Activated CD4-positive, CD25-positive, alpha-beta regulatory T cell (primary cell): ENCODE data around the gene KRTAP4-2.
"Not testable (repeated sequence)": the region's sequence is repeated elsewhere in the genome, so short reads cannot be mapped to it uniquely, and the experiment has no call there.

ENCODE experiments used
- DNase-seq, 4 experiments: peaks; one replicate each; lab custom pipeline; 2025; lab: John Stamatoyannopoulos, UW

The KRTAP4-2 gene

DNA sequence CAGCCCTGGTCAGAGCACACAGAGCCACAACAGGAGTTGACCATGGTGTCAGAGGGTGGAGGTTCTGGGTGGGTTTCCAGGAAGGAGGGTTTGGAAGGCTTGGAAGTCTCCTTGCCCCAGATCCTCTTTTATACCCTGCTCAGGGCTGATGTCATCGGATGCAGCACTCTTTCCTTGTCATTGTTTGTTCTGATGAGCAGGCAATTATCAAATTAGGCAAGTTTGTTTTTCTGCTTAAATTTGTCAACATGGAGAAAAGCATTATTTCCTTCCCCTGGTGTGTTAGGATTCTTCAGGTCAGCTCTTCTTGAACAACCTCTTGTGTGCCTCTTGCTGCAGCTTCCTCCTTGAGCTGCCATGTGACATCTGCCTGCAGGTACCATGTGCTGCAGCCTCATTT, 17.4 kb downstream of the KRTAP4-2 start, which contains the start of gene KRTAP4-4:
Gene KRTAP4-4 (minus strand): TSS at position 101 of the 400 bp plus-strand sequence. CDS start 57 bp downstream, at position 44.
- DNase-seq, result no peak

DNA sequence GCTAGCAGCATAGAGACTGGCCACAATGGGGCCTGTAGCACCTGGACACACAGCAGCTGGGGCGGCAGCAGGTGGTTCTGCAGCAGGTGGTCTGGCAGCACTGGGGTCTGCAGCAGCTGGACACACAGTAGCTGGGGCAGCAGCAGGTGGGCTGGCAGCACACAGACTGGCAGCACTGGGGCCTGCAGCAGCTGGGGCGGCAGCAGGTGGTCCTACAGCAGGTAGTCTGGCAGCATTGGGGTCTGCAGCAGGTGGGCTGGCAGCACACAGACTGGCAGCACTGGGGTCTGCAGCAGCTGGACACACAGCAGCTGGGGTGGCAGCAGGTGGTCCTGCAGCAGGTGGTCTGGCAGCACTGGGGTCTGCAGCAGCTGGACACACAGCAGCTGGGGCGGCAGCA, 17.8 kb downstream of the KRTAP4-2 start:
- not testable (repeated sequence) for DNase-seq

DNA sequence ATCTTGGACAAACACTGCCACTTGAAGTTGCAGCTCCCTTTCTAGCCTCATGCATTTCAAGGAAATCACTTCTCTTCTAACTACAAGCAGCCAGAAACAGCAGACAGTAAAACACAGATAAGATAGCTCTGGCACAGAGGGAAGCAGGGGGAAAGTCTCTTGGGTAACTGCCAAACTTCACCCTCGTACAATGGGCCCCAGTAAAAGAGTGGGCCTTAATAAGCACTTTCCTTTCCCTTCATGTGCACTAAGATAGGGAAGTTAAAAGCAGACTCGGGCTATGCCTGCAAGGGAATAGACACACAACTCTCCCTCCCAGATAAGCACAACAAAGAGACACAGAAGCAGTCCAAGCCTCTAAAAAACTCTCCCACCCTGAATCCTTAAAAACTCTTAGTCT, 24.2 kb downstream of the KRTAP4-2 start:
- no peak for DNase-seq

DNA sequence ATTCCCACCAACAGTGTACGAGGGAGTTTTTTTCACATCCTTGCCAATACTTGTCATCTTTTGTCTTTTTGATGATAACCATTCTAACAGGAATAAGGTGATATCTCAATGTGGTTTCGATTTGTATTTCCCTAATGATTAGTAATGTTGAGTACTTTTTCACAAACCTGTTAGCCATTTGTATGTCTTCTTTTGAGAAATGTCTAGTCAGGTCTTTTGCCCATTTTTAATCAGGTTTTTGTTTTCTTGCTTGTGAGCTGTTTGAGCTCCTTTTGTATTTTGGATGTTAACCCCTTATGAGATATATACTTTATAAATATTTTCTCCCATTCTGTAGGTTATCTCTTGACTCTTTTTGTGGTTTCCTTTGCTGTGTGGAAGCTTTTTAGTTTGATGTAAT, 26.5 kb downstream of the KRTAP4-2 start:
- DNase-seq, result no peak

DNA sequence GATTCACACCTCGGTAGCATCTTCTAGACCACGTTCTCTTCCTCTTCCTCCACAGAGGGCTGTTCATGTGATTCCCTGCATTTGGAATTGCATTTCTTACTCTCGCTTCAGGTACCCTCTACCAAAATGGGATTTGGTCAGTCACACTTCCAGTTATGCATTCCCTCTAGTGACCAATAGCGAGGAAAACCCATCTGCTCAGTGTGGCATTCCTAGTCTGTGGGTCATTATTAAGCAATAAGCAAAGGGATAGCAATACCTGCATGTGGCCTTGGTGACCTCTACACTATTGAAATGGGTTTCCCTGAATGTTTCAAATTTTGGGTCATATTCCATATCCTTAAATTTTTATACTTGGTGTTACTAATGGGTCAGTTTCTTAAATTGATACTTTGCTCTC, 28.0 kb downstream of the KRTAP4-2 start:
- DNase-seq, result no peak

DNA sequence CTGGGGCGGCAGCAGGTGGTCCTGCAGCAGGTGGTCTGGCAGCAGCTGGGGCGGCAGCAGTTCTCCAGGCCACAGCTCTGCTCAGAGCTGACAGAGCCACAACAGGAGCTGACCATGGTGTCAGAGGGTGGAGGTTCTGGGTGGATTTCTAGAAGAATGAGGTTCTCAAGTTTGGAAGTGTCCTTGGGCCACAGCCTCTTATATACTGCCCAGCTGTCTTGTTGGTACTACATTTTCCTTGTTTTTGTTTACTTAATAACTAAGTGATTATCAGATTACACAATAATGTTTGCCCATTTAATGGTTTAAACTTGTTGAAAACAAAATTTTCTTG, 28.4 kb downstream of the KRTAP4-2 start, which contains the start of gene KRTAP4-5:
Gene KRTAP4-5 (minus strand): TSS at position 174 of the 334 bp plus-strand sequence. CDS start 58 bp downstream, at position 116.
- no peak for DNase-seq

DNA sequence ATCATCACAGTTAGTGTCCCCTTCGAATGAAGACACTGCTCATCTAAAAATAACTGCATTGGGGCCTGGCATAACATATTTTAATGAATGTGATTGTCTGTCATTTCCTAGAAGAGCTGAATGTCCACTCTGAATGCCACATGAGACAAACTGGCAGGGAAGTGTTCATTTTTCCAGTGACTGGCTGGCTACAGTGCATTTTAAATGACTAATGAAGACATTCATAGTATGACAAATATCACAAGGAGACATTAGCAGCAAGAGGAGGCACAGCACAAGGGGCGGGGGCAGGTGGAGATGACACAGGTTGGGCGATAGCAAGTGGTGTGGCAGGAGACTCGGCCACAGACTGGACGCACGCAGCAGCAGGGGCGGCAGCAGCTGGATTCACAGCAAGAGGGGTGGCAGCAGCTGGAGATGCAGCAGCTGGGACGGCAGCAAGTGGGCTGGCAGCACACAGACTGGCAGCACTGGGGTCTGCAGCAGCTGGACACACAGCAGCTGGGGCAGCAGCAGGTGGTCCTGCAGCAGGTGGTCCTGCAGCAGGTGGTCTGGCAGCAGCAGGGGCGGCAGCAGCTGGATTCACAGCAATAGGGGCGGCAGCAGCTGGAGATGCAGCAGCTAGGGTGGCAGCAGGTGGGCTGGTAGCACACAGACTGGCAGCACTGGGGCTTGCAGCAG, 28.9 kb downstream of the KRTAP4-2 start:
- DNase-seq, result not testable (repeated sequence)

DNA sequence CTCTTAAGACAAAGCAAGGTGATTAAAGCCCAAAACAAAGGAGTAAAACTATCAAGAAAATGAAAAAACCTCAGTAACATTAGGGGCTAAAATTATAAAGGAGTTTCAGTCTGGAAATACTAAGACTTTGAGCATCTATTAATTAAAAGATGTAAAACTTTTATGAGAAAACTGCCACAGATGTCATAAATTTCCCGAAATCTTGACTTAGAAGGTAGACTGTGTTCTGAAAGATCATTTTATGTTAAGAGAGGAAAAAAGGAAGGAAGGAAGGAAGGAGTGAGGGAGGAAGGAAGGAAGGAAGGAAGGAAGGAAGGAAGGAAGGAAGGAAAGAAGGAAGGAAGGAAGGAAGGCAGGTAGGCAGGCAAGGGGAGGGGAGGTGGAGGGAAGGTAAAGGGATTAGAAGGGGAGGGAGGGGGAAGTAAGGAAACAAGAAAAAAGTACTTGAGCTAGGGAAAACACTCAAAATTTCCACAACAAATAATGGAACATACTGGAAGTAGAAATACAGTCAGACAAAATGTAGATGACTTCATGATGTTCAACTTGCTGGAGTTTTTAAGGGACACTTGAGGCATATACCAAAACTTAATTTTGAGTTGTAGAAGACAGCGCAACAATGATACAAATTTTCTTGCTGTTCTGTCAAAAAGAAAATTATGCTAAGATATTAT, 30.4 kb downstream of the KRTAP4-2 start:
- no peak for DNase-seq

DNA sequence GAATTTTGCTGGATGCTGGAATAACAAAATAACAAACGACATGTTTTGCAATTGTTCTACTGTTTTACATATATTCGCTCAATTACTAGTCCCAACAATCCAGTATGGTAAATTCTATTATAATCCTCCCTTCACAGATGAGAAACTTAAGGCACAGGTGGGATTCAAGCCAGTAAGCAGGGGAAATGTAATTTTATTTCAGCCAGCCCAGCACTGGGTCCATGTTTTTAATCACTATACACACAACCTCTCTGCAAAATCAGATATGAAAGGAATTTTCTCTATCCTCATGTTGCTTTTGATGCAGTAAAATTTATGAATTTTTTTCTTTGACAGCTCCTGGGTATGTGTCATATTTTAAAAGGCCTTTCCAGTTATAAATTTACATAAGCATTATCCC, 32.8 kb downstream of the KRTAP4-2 start:
- no peak for DNase-seq

DNA sequence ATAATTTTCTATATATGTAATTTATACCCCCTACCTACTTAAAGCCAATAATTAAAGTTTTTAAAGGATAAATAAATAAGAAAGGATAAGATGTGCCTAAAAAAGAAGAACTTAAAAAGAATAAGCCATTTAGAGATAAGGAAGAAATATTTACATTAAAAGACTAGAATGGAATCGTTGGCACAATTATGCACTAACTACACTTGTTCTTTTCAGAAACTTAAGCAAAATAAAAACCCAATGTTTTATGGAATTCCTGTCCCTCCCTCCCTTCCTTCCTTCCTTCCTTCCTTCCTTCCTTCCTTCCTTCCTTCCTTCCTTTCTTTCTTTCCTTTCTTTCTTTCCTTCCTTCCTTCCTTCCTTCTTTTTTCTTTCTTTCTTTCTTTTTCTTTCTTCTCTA, 33.2 kb downstream of the KRTAP4-2 start:
- DNase-seq, result no peak

DNA sequence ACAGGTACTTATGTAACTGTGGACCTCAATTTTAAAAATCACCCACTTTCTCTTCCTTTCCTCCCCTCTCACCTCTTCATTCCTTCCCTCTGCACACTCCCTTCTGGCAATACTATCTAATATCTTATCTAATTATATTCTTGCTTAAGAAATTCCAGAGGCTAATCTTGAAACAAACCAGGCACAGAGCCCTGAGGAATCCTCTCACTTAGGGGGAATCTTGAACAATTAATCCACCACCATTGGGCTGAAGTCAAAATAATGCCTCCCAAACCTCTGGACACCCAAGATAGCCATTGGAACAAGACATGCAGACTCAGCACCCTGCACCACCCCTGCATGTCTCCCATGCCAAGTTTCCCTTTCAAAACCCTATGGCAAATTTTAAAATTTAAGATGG, 36.7 kb downstream of the KRTAP4-2 start:
- DNase-seq, result no peak

DNA sequence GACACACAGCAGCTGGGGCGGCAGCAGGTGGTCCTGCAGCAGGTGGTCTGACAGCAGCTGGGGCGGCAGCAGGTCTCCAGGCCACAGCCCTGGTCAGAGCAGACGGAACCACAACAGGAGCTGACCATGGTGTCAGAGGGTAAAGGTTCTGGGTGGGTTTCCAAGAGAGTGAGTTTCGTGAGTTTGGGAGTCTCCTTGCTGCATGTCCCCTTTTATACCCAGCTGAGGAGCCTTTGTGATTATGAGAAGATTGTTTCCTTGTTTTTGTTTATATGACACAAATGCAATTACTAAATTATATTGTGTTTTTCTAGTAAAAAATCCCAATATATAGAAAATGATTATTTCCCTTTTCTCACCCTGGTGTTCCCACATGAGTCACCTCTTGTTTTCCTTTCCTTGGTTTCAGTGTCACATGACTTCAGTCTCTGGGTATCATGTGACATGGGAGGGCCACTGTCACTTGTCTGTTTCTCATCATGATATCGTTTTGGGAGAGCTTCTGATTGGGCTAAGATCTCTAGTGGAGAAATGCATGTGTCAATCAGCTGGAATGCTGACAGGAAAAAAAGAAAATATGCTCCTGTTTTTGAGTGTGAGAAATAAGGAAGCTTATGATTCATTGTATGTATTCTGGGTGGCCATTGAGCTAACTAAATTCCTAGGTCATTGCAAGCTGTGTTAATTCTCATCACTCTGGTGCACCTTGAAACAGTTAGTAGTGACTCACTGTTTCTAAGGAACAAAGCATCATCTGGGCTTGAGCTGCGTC, 37.5 kb downstream of the KRTAP4-2 start, which contains the start of gene KRTAP4-6:
Gene KRTAP4-6 (minus strand): TSS at position 185 of the 772 bp plus-strand sequence. CDS start 57 bp downstream, at position 128.
- no peak for DNase-seq

DNA sequence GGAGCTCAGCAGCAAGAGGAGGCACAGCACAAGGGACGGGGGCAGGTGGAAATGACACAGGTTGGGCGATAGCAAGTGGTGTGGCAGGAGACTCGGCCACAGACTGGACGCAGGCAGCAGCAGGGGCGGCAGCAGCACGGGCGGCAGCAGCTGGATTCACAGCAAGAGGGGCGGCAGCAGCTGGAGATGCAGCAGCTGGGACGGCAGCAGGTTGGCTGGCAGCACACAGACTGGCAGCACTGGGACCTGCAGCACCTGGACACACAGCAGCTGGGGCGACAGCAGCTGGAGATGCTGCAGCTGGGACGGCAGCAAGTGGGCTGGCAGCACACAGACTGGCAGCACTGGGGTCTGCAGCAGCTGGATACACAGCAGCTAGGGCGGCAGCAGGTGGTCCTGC, 38.2 kb downstream of the KRTAP4-2 start:
- not testable (repeated sequence) for DNase-seq

DNA sequence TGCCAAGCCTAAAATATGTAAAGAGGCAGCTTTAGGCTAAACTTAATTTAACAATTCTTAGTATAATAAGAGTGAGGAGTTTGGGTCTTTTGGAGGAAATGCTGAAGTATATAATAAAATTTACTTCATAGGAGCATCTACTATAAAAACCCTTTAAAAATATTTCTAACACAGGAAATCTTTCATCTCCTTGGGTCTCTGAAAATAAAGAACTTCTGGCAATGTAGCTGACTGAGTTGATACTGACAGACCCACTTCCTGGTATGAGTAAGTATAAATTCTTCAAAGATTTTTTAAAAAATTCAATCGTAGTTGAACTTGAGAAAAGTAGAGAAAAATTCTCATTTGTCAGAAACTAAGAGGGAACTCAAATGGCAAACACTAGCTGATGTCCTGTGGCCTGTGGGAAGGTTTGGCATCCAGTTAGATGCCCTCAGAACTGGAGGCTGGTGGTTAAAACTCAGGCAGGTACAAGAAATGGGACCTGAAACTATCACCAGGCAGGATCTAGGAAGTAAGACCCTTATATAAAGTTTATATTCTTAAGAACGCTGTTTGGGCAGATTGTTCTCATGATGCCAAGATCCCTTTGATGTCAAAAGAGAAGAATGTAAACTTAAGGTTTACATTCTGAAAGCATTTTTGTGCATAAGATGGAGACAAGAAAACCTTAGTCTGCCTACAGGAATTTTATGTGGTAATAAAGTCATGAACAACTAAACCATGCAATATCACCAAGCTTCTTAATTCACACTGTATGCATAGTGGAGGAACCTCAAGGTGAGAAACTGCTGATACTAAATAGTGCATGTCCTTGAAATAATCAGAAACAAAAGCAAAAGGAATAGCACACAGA, 43.9 kb downstream of the KRTAP4-2 start:
- DNase-seq, result no peak

DNA sequence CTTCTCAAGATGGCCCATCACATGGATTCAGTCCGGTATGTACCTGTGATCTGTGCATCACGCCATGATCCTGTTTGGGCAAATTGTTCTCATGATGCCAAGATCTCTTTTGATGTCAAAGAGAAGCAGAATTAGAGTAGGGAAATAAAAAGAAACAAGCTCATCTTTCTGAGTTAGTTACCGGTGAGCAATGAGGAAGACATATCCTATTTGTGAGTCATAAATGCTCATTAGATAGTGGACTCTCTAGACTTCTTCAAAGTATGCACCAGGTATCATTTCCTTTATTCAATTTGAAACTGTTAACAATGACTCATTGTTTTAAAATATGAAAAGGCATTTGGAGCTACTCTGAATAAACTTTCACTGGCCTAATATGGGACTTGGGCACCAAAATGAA, 46.0 kb downstream of the KRTAP4-2 start:
- no peak for DNase-seq
